IPS-11a (cell line): ENCODE measurements around the gene TNIP2.
"Not testable (repeated sequence)": the region's sequence is repeated elsewhere in the genome, so short reads cannot be mapped to it uniquely, and the experiment has no call there.

Source experiments
- H3K4me3 ChIP-seq: one replicate; pipeline ENCODE4 v1.5.1; 2013; ENCODE audit warnings: low read depth, low read length, control low read depth

TNIP2 gene

DNA sequence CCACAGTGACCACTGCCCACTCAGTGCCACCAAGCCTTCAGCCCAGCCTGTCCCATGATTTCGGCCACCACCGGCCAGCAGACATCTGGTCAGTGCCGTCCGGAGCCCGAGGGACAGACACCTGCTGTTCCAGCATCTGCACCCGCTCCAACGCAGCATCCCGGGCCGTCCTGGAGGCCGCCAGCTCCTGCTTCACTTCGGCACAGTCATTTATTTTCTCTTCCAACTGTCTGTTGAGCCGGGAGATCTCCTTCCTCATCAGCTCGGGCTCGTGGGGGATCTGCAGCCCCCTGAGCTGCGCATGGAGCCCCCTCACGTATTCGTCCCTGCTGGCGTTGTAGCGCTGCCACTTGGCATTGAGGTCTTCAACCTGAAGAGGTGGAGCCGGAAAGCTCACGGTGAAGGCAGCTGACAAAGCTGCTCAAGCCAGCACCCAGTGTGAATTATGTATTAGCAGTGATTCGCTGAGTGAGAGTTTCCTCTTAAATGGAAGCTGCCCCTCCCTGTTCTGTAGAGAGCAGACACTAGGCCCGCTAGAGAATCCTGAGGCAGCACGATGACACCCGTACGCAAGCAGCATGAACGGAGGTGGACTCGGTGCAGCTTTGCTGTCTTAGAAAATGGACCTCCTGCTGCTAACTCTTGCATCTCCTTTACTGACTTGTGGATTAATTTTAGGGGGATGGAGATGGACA is 11.4 kb downstream of the TNIP2 start:
- H3K4me3 ChIP-seq = no peak overlapping the region

DNA sequence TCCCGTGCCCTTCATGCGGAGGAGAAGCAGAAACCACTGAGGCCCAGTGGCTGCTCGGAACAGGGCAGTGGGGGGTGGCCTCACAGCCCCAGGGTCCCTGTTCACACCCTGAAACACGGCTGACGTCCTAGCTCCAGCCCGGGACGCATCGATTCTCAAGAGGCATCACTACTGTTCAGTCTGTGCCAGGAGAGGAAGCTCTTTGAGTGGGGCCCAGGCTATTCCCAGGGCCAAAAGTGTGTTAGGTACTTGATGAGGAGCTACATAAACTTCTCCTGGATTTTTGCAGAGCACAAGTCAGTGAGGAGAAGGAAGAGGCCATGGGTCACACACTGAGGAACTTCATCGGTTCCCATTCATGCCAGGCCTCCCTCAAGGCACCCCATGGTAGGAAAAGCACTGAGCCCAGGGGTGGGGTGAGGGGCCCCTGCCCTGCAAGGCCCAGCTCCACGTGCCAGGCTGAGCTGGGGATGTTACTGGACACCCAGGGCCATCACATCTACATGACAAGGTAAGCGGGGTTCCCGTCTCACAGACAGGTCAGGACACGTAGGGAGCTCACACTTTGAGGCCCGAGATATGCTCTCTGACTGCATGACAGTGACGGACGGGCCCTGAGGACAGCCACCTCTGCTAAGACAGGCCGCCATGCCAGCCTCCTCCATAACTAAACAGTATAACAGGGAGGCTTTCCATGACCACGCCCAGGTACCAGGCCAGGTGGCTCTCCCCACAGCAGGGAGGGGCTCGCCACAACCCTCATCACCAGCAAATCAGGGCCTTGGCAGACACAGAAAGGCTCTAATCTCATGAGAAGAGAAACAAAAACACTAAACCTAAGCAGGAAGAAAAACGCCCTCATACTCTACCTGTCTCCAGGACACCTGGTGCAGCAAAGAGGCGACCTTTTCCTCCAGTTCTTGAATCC is 12.4 kb downstream of the TNIP2 start:
- H3K4me3 ChIP-seq = no peak overlapping the region

DNA sequence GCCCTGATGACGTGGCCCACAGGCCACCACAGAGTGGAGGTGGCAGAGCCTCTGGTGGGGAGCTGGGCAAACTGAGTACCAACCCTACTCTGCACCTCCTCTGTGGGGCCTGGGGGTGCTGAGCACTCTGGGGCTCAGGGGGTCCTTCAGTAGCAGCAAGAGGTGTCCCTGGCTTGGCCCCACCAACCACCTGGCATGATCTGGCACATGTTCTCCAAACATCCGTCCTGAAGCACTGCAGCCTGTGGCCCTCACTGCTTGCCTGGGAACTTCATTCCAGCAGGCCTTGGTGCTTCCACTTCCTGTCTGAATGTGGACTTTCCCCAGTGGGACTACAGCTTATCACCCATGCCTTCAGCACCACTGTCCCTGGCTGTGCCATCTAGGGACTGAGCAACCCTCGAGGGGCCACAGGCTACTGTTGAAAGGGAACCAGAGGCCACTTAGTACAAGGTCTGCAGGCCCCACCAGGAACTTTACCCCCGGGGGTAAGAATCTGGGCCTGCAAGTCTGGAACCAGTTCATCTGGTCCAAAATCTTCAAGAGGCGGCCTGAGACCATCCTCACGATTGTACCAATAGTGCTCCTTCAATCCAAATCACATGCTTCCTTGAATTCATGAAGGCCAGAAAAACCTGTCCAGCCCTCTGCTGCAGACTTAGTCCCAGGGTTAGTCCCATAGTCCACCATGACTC is 13.2 kb downstream of the TNIP2 start:
- no peak overlapping the region for H3K4me3 ChIP-seq

DNA sequence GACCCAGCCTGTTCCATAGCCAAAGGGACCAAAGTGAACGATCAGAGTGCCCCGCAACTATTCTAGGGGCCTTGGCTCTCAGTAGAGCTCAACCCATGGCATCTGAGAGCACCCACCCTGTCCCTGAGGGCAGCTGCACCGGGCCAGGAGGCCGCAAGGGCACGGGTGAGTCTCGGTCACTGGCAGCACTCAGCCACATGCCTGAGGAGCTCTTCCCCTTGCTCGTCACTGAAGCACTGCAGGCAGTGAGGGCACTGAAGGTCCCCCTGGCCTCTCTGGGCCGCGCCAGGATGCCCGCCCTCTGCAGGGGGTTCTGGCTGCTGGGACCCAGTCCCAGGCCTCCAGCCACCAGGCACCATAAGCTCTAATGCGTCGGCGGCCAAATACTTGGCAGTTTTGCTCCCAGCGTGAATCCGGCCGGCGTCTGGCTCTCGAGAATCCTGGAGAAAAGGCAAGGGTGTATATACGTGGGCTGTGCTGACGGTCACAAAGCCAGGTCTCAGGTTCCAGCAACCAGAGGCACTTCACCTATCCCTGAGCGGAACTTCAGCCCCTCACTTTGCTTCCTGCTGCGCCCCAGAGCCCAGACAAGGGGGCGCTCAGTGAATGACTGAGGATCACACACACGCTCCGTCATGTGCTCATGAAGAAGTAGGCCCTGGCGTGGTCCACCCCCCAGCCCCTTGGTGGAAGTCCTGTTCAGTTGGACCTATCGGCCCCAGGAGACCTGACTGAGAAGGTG is 13.9 kb downstream of the TNIP2 start:
- no peak overlapping the region for H3K4me3 ChIP-seq

DNA sequence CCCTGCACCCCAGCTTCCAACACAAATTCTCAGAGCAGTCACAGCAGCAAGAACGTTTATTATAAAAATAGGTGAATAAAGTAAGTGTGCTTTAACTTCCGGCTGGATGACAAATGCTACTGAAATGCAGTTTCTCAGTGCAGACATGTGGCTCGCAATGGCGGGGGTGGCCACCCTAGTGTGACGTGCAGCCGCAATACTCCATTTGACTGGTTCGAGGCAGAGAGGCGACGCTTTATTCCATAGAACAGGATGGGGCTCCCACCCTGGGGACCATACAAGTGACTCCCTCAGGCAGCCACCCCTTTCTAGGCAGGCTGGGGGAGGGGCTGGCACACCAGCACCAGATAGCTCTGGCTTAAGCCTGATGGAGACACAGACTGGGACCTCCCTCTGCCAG is 14.5 kb downstream of the TNIP2 start:
- H3K4me3 ChIP-seq = no peak overlapping the region

DNA sequence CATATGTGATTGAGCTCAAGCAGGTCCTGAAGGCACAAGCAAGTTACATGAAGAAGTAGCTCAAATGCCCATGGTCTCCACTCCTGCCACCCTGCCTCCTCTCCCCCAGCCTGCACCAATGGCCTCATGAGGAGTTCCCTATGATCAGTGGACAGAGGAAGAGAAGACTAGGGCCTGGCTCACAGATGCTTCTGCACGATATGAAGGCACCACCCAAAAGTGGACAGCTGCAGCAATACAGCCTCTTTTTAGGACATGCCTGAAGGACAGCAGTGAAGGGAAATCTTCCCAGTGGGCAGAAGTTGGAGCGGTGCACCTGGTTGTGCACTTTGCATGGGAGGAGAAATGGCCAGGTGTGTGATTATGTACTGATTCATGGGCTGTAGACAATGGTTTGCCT is 17.8 kb downstream of the TNIP2 start:
- H3K4me3 ChIP-seq = not testable (repeated sequence)

DNA sequence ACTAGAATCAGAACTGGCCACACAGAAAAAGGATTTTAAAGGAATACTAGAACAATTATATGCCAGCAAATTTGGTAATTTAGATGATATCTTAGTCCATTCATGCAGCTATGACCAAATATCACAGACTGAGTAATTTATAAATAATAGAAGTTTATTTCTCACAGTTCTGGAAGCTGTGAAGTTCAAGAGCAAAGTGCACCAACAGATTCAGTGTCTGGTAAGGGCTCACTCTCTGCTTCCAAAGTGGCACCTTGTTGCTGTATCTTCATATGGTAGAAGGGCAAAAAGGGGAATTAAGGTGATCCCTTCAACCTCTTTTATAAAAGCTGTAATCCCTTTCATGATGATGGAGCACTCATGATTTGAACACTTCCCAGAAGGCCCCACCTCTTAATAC is 20.3 kb downstream of the TNIP2 start:
- no peak overlapping the region for H3K4me3 ChIP-seq

DNA sequence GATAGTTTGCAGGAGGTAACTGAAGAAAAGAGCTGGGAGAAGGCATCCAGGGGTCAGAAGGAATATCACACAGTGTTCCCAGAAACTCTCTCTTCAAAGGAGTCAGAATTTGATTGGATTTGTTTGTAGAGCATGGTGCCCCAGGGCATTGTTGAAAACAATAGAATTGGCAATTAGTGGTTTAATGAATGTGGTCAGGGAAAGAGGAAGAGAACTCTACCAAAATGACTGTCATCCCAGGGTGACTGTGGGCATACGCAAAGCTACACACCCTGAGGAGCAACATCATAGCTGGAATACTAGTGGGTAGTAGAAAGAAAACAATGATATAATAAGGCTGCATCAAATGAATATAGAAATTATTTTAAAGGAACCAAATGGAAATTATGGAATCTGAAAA is 21.5 kb downstream of the TNIP2 start:
- H3K4me3 ChIP-seq = no peak overlapping the region

DNA sequence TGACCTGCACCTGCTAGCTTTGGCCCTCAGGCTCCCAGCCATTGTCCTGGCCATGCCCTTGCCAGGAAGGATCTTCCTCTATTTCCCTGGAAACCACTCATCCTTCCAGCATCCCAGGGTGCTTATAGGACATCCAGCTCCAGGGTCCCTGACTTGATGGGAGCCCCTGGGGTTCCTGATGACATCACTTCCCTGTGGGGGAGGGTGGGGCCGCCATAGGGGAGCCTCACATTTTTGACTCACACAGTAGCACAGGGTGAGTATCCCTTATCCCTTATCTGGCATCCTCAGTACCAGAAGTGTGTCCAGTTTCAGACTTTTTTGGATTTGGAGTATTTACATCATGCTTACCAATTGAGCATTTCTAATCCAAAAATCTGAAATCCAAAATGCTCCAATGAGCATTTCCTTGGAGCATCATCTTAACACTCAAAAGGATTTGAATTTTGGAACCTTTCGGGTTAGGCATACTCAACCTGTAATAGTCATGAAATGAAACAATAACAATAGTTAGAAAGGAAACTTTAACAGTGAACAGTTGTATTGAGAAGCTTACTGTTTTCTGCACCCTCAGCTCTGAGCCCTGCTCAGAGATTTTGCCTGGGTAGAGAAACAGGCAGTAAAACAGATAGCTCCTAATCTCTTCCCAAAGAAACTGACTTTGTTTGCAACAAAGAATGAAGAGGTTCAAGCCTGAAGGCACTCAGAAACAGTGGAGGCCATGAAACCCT is 22.1 kb downstream of the TNIP2 start:
- no peak overlapping the region for H3K4me3 ChIP-seq

DNA sequence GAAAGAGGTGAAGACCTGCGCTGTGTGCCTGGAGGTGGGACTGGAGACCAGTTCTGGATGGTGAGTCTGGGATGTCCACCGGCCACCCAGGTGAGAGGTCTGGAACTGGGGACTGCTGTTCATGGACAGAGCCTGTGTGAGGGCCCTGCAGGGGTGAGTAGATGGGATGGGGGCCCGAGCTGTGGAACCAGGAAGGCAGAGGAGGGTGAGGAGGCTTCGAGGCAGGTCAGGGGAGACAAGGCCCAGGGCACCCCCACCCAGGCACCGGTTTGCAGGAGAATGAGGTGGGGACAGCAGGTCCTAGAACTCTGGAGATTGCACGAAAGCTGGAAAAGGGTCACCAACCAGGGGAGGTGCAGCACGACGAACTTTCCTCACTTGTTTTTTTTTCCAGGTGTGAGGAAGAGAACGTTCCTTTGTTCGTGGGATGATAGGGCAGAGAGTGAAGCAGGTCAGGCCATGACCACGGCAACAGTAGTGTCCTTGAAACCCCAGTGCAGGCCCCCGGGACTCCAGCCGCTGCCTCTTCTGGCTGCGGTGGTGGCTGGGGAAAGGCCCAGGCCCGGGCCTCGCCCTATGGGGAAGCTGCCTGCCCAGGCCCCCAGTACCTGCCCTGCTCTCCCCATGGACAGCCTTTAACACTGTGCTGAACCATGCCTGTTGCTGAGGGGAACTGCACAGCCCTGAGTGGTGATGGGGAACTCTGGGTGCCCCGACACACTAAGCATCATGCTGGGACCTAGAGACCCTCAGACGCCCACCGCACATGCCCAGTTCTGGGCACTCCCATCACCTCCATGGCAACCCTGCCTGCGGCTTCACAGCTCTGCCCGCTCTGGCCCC is 22.9 kb downstream of the TNIP2 start:
- no peak overlapping the region for H3K4me3 ChIP-seq

DNA sequence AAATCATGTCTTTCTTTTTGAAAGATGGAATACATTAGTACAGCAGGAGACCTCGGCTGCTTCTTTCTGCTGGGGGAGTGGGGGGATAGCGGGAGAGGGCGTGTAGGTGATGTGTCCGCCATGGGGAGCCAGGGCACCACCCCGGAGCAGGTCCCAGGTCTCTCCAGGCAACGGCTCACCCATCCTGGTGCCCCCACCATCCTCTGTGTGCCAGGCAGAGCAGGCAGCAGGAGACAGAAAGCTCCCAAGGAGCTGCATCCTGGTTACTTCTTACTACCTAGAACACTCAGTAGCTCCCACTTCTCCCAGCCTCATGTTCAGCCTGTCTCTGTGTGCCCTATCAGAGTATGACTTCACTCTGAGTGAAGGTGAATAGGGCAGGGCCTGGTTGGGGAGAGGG is 23.6 kb downstream of the TNIP2 start:
- H3K4me3 ChIP-seq = no peak overlapping the region

DNA sequence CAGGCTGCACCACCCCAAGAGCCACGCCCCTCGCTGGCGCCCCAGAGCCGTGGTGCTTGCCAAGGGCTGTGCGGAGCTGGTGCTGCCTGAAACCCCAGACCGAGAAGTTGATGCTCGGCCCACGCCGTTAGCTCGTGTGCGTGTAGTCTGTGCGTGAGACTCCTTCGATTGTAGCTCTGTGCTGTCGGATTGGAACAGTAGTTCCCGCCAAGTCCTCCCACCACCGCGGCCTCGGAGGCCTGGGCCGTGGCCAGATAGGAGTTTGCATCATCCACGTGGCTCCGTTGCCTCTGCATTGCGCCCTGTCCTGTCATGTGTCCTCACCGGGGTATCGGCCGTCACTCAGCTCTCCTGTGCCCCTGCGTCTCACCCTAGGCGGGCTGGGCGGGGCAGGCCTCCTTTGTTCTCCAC is 24.2 kb downstream of the TNIP2 start:
- no peak overlapping the region for H3K4me3 ChIP-seq

DNA sequence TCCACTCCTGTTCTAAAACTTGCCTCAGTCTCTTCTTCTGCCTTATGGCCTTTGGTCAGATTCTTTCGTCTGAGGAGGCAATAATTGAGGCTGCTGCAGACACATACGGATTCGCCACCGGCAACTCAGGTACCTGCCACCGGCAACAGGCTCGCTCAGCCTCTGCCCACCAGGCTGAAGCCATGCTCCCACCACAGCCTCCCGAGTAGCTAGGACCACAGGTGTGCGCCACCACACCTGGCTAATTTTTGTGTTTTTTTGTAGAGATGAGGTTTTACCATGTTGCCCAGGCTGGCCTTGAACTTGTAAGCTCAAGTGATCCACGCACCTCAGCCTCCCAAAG is 26.6 kb downstream of the TNIP2 start:
- H3K4me3 ChIP-seq = no peak overlapping the region

DNA sequence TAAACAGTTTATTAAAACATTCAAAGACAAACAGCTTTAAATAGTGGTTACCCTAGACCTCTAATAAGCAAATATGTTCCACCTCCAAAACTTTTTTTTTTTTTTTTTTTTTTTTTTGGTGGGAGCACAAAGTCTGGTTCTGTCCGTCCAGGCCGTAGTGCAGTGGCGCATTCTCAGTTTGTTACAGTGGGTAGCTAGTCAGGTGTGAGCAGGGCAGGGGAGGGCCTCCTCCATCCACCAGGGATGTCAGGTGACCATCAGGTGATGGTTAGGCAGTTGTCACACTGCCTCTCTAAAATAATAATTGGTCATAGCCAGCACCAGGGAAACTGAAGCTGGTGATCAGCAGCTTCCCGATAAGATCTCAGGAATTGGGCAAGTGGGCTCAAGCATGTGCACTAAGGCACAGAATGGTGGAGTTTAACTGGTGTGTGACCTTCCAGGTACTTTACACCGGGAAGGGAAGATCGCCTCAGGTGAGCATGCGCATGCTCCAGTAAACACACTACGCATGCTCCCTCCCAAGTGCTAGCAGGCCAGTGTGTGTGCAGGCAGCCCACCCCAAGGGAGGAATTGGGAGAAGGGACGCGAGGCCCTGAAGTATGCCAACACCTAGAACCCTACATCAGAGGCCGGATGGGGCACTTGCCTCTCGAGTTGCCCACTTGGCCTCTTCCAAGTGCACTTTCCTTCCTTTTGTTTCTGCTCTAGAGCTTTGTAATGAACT is 27.2 kb downstream of the TNIP2 start:
- no peak overlapping the region for H3K4me3 ChIP-seq

DNA sequence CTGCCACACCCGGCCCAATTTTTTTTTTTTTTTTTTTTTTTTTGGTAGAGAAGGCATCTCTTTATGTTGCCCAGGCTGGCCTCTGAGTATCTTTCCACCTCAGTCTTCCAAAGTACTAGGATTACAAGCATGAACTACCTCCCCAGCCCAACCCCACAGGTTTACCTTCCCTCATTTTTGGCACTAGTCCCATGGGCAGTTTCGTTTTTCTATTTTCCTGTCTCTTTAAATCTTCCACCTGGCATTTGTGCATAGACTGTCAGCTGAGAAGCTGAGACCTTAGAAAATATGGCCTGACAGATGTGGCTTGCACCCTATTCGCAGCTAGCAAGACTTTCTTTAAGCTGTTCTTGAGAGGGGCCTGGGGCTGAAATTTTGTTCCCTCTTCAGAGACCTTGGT is 27.9 kb downstream of the TNIP2 start:
- H3K4me3 ChIP-seq = no peak overlapping the region

DNA sequence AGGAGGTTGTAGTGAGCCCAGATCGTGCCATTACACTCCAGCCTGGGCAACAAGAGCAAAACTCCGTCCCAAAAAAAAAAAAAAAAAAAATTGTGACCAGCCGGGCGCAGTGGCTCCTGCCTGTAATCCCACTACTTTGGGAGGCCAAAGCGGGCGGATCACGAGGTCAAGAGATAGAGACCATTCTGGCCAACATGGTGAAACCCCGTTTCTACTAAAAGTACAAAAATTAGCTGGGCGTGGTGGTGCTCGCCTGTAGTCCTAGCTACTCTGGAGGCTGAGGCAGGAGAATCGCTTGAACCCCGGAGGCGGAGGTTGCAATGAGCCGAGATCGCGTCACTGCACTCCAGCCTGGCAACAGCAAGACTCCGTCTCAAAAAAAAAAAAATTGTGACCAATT is 29.3 kb downstream of the TNIP2 start:
- H3K4me3 ChIP-seq = not testable (repeated sequence)

DNA sequence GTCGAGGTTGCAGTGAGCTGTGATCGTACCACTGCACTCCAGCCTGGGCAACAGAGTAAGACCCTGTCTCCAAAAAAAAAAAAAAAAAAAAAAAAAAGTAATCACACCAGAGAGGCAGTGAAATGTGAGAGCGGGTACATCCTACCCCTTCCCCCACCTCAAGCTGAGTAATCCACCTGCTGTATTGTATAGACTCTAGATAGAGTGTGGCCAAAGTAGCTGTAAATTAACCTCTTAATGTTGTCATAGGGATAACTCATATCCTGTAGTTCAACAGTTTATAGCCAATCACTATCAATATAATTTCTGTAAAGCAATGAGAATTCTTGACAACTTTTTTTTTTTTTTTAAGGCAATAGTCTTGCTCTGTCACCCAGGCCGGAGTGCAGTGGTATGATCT is 30.8 kb downstream of the TNIP2 start:
- no peak overlapping the region for H3K4me3 ChIP-seq

DNA sequence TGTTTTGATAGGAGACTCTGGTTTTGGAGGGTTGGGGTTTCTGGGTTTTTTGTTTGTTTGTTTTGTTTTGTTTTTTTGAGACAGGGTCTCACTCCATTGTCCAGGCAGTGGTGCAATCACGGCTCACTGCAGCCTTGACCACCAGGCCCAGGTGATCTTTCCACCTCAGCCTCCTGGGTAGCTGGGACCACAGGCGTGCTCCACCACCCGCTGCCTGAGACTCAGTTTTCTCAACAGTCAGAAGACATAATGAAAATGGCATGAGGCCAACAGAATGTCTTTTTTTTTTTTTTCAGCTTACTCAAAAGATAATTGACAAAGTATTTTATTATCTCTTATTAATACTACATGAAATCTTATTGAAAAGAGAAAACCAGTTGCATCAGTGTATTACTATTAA is 32.4 kb downstream of the TNIP2 start:
- H3K4me3 ChIP-seq = no peak overlapping the region

DNA sequence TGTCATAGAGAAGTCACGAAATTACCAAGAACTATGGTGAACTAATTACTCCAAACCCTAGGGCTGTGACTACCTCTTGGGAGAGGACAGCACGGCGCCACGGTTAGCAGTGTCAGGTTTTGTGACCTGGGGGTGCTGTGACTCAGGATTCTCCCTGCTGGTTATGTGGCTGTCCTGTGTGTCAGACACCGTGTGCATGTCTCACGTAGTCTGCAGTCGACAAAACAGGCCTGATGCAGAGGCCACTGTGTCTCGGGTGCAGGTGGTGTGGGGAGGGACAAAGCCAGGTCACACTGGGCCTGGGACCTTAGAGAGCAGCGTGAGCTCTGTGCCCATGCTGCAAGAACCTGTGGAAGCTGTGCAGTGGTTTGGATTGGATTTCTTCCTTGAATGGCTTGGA is 34.1 kb downstream of the TNIP2 start:
- no peak overlapping the region for H3K4me3 ChIP-seq
